Peyer's patch (tissue), 4 donors: ENCODE results near the gene ARFRP1.

Source experiments
- CTCF ChIP-seq, 6 experiments: fragments of 450-650 bp in 4 of 6; fragments of 200-600 bp in 2 of 6; sonication (generic) in 1 of 6; IDR thresholded peaks; one replicate each; pipeline ENCODE4 v1.5.1; 2017 to 2019; ENCODE audit warnings: antibody characterized with exemption in 6 of 6, mild to moderate bottlenecking in 3 of 6, moderate library complexity in 1 of 6
- POLR2A ChIP-seq, 2 donors: fragments of 450-650 bp; IDR thresholded peaks; one replicate each; pipeline ENCODE4 v1.5.1; 2017; ENCODE audit warnings: antibody characterized with exemption in 2 of 2, mild to moderate bottlenecking in 2 of 2, moderate library complexity in 2 of 2

DNA sequence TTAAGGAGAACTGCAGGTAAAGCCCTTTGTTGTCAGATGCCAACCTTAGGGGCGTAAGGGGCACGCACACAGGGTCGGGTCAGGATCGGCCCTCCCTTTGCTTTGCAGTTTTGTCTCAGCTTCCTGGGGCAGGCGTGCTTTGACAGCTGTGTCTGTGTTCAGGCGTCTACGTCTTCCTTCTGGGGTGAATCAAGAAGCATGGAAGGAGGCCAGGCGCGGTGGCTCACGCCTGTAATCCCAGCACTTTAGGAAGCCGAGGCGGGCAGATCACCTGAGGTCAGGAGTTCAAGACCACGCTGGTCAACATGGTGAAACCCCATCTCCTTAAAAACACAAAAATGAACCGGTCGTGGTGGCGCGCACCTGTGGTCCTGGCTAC is 1.4 kb upstream of the ARFRP1 start:
- TF ChIP-seq POLR2A (IDR thresholded peaks at IDR 0.05) (no peak), CTCF (IDR thresholded peaks at IDR 0.05) (no peak)
